GM18868 (cell line): ENCODE measurements around the gene EYS.

Experiments used
- ATAC-seq: cut with Tn5 transposase; IDR thresholded peaks from one replicate; pipeline ENCODE4 v1.9.1; 2021; ENCODE audit warnings: mild to moderate bottlenecking, moderate library complexity; ENCODE audit not compliant: unreplicated experiment

The EYS gene

DNA sequence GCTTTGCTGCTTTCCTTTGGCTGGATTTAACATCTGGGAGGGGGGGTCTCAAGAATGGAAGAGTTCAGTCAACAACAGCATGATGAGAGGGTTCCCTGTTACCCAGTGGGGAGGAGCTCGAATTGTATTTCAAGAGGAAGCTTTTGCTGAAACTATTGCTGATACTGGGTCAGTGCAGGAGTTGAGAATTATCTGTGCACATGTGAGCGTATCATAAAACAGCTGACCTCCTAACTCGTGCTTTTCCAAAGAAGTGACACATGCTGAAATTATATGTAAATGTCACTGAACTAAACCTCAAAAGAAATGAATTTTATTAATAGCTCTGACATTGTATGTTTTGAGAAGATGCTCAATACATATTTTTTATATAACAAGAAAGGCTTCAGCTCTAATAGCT lies 1975.1 kb downstream of the EYS start:
- no peak for ATAC-seq

DNA sequence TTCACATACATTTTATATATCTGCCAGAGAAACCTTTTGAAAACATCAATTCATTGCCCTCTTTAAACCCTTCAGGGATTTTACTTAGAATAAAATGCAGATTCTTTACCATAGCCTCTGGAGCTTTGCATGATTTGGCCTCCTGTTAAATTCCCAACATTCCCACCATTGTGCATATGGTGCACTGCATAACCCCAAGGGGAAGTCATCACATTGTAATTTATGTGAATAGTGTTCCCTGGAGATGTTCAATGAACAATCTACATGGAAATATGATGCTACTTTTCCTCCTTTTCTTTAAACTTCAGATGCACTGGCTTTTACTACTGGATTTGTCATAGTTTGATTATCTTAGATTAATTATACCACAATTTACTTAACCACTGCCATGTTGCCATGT lies 1976.7 kb downstream of the EYS start:
- no peak for ATAC-seq

DNA sequence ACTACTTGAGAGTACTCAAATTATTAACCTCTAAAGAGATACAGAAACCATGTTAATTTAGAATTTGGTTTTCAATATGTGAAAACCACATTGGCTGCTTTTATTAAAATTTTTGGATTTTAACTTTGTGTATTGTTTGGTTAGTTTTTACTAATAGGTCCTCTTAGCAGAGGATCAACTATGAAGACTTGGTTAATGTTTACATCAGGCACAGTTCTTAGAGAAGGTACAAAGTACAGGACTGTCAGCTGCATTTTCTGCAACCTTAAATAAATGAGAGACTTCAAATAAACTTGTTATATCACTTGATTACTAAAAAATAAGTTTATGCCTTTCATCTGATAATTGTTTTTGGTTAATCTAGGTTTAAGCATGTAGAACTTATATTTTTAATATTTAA lies 1982.3 kb downstream of the EYS start:
- ATAC-seq = no peak

DNA sequence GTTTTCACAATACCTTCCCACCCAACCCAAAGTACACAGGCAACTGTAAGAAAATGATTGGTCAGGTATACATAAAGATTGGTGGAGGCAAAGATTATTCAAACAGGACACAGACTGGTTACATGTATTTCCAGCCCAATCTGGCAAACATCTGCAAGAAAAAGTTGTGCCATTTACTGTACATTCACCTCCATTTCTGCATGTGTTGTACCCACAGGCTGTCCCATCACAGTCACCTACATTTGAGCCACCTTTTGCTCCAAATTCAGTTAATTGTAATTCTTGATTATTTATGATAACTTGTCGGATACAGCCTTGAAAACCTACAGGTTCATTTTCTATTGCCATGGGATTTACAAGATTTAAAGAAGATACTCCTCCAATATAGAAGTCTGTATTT lies 1985.8 kb downstream of the EYS start:
- ATAC-seq = no peak

DNA sequence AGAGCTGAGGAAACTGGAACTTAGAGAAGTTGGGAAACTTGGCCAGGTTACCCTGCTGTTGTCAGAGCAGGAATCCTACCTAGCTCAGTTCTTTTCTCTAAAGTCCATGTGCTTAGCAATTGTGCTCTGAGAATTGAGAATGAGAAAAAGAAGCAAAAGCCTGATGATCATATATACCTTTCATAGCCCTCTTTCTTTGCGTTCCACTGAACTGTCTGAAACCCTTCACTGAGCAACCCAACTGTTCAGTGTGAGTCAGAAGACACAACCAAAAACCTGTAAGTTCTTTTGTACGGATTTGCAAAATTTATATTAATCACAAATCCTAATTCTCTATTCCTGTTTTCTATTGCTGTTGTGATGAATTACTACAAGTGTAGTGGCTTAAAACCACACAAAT lies 1990.9 kb downstream of the EYS start:
- peak; percentile 68 for ATAC-seq

DNA sequence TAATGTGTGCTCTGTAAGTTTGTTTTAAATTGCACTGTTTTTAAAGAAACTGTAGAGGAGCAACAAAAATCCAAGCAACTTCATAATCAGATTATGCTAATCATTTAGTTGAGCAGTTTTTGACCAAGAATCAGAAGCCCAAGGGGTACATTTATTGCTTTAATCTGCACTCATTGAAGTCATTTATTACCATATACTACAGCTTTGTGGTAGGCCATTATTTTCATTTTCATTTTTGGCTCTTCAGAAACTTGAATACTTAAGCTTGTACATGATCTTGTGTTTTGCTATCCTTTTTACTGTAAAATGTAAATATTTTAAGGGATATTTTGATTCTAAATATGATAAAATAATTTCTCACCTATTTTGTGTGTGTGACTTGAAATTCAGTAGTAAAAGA lies 1992.9 kb downstream of the EYS start:
- no peak for ATAC-seq

DNA sequence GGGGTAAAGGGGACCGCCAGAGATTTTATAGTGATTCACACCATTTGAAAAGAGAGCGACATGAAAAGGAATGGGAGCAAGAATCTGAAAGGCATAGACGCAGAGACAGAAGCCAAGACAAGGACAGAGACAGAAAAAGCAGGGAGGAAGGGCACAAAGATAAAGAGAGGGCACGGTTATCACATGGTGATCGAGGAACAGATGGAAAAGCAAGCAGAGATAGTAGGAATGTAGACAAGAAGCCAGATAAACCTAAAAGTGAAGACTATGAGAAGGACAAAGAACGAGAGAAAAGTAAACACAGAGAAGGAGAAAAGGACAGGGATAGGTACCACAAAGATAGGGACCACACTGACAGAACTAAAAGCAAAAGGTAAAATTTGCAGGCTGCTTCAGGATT lies 1993.7 kb downstream of the EYS start:
- ATAC-seq = no peak

DNA sequence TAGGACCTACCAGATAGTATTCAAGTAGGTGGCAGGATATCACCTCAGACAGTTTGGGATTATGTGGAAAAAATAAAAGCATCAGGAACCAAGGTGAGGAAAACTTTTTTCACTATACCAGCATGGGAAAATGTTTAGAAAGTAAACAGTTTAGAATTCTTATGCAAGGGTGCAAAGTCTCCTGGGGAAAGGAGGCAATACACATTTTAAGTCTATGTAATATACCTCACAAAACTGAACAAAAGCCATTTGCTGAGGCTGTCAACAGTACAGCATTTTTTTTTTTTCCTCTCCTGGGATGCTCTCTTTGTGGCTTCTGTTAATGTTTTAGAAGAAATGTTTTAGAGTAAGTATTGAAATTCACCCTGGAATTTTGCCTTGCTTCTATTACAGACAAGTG lies 1997.9 kb downstream of the EYS start:
- ATAC-seq = no peak

DNA sequence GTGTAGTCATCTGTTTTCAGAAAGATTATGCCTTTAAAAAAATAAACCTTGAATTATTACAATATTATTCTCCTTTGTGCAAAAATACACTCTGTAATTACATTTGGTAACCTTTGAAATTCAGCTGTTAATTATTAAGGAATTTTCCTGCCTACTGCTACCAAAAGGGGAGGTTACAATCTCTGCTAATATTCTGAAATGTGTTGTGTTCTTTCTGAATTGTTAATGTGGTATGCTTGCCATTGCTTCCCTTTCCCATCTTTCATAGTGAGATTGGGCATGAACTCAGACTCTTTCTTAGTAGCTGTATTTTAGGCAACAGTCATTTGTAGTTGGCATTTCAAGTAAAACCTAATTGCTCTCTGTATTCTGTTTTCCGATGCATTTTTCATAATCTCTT lies 1998.4 kb downstream of the EYS start:
- no peak for ATAC-seq

DNA sequence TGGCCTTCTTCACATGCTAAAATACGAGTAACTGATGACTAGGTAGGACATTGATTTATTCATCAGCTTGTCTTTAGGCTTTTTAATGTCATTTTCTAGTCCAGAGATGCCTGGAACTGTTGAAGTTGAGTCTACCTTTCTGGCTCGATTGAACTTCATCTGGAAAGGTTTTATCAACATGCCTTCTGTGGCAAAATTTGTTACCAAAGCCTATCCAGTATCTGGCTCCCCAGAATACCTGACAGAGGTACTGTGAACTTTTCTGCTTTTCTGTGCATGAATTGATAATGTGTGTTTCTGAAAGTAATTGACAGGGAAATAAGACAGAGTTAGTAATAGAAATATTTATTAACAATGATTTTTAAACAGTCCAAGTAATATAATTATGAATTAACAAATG lies 2000.4 kb downstream of the EYS start:
- ATAC-seq = no peak

DNA sequence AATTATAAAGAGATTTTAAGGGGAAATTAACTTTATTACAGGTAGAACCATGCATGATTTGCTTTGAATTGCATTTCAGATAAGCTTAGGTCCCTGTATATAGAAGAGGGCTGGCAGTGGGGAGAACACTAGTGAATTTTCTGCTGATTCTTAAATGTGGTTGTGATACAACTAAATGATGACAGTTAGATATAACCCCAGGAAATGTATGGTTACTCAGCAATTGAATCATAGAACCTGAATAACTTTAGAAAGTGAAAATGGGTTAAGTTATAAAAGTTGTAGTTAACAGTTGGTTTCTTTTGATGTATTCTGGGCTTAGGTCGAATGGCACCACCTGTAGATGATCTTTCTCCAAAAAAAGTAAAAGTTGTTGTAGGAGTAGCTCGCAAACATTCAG lies 2001.3 kb downstream of the EYS start:
- ATAC-seq = no peak

DNA sequence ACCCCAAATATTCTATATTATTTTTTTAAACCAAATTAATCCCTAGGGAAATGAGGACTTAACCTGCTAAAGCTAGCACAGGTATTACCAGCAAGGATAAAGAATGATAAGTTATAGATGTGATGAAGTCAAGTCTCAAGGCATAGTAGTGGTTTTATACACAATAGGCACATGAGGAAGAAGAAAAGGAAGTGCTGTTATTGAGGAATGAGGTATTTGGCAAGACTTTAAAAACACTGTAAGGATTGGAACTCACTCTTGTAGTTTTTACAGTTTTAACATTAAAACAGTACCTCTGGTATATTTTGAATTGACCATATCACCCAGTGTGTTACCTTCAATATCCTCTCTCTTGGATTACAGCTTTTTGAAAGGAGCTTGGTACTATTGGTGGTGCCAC lies 2016.8 kb downstream of the EYS start:
- ATAC-seq = no peak

DNA sequence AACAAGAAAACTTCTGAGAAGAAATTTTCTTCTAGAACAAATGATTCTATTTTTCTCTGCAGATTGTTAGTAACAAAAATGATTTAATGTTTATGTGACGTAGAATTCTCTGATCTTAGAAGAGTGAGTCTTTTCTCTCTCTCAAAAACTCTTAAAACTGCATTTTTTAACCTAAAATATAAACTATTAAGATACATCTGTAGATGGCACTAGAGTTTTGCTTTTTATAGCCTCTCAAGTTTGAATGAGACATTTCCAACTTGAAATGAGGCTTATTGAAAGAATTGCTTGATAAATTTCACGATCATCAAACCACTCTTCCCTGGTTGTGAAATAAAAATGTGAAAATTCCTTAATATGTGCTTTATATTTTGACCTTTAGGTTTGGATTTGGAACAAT lies 2017.6 kb downstream of the EYS start:
- no peak for ATAC-seq

DNA sequence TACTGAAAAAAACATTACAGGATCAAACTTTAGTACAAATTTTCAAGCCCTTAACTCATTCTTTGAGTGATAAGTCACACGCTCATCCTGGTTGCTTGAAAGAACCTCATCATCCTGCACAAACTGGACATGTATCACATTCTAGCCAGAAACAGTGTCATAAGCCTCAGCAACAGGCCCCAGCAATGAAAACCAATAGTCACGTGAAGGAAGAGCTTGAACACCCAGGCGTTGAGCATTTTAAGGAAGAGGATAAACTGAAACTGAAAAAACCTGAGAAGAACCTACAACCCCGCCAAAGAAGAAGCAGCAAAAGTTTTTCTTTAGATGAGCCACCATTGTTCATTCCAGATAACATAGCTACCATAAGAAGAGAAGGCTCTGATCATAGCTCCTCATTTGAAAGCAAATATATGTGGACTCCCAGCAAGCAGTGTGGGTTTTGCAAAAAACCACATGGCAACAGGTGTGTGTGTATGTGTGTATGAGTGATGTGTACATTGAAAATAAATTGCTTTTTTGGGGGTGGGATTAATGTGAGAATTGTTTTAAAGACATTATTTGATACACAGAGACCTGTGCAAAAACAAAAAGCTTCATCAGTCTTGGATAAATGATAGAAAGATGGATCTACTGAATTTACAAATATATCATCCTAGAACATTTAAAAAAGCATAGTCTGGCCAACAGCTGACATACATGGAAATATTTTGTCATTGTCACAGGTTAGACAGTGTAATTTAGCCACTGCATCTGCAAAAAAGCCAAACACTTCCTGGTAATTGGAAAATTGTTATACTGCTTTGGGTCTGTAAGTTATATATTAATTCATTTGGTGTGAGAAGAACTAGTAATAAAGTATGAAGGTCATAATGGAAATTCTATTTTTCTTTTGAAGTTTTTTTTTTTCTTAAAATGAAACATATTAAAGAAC lies 2021.3 kb downstream of the EYS start:
- ATAC-seq = peak; percentile 90

DNA sequence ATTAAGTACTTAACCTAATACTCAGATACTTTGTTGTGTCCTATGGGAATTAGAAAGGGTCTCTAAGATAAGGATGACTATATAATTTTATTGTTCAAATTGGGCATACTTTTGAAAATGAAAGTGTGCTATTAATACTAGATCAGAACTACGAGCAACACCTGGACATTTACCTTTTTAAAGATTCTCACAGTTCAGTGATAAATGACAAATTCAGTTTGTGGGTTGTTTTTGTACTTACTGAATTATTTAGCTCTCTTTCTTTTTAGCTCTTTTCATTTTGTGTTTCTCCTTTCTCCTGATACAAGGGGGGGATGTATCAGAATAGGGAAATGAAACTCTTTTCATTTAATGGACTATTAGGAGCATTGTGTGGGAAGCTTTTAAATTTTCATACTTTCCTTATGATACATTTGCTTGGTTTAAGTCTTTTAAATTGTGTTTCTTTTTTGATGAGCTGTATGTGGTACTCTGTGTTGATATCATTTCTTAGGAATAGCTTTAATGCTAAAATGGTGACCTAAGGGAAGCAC lies 2023.9 kb downstream of the EYS start:
- peak; percentile 27 for ATAC-seq

DNA sequence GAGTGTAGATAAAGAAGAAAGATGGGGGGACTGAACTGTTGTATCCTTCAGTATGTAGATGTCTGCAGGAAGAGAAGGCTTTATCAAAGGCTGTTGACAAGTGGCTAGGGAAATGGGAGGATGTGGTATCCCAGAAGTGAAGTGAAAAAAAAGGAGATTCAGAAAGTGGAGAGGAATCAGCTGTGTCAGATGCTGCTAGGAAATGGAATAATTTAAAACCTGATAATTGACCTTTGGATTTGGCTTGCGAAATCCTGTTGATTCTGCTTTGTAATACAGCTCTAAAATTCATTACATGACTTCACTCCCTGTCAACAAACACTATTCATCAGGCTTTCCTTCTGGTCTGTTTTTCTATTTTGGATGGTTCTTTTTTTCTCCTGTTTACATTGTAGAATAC lies 2029.7 kb downstream of the EYS start:
- ATAC-seq = no peak

DNA sequence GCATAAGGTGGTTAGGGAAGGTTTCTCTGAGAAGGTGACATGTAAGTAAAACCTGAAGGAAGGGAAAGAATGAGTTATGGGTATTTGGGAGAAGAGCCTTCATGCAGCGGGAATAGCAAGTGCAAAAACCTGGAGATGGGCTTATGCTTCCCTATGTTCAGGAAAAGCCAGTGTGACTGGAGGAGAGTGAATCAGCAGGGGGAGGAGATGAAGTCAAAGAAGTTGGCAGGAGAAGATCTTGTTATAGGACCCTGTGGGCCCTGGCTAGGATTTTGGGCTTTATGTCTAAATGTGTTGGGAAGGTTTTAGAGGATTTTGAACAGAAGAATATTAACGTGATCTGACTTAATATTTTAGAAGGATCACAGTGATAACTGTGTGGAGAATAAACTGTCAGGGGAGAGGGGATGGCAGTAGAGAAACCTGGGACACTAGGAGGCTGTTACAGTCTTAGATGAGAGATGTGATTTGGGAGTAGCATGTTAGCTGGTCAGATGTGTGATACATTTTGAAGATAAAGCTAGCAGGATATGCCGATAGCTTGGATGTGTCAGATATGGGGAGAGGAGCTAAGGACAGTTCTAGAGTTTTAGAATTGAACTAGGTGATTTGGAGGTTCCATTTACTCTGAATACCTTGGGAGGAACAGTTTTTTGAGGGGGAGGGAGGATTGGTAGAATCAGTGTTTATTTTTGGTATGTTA lies 2030.5 kb downstream of the EYS start:
- ATAC-seq = no peak

DNA sequence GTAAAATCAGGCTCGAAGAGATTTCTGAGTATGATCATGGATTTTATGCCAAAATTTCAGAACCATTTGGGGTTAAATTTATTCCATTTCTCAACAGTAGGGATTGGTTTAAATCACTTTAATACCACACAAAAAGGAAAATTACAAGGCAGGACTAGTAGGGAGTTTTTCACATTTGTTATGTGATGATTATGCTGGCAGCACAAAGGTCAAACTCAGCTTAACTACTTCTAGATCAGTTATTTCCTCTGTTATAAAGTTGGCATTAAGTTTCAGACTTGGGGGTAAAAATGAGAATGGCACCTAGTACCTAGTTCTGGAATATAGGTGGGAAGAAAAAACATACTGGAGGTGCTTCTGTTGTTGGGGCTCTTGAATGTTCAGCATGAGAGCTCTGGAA lies 2031.9 kb downstream of the EYS start:
- no peak for ATAC-seq

DNA sequence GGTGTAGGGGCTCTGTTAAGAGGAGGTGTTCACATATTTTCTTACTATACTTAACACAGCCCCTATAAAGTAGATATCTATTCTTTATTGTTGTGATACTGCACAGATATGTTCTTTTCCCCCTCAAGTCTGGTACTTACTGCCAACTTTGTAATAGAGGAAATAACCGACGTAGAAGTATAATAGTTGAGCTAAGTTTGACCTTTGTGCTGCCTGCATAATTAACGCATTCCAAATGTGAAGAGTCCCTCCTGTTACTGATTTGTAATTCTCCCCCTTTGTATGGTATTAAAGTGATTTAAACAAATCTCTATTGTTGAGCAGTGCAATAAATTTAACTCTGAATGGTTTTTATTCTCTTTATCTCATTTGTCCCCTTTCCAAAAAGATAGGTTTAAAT lies 2032.4 kb downstream of the EYS start:
- ATAC-seq = no peak

DNA sequence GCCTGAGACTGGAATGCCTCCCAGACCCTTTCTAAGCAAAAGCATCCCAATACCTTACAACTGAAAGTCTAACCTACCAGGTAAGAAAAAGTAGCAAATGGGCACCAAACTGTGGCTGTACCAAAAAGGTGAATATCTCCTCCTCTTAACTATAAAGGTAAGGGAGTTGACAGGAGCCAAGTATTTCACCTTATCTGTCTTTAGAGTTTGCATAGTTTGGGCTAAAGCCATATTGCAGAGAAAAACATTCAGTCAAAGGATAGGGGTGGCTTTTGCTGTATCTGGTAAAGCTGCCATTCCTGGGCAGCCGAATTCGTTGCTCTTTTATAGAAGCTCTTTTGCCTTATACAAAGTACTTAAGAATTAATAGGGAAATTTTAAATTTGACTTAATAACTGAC lies 2033.3 kb downstream of the EYS start:
- no peak for ATAC-seq

DNA sequence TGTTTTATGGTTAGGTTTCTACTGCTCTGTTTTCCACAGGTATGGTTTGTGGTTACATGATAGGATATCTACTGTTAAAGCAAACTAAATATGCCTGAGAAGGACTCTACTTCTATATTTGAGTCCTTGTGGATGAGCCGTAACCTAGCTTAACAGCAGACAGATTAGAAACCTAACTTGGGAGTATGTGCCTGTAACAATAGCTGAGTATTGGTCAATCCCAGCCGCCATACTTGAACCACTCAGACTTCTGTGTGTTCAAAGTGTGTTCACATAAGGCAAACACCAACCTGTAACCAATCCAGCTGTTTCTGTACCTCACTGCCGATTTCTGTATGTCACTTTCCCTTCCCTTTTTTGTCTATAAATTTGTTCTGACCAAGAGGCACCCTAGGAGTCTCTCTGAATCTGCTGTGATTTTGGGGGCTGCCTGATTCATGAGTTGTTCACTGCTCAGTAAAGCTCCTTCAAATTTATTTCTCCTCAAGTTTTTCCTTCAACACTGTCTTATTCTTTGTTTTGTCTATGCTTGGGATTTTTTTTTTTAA lies 2034.4 kb downstream of the EYS start:
- ATAC-seq = peak; percentile 49
